Measurements from ENCODE around the gene EPC2. TPM values are rescaled to one million over a fixed set of nuclear protein-coding genes. Genes with fewer than 3 reads are reported as not detected.

EPC2 gene
- total RNA-seq, 3 donors from 2014 or later = 23.4 to 36.3 (median 29.2) TPM

GRCh38 chr2:148615381-148615841, 29.1 kb upstream of the EPC2 start:
- intact Hi-C loops (cut with DNase I, micrococcal nuclease) = no loop called here
- no peaks in the 10 kb centered on the region for H3K9me3 ChIP-seq
- peaks cover 4% of the 10 kb centered on the region for H3K4me1 ChIP-seq (ENCODE audit: low read depth)
- DNase-seq = no peak
- no peaks in the 10 kb centered on the region for H3K36me3 ChIP-seq (ENCODE audit: low read depth)
- no peak overlapping the region for H3K4me3 ChIP-seq
- ATAC-seq = no peak
- no peak for TF ChIP-seq CTCF (IDR thresholded peaks at IDR 0.05)

DNA sequence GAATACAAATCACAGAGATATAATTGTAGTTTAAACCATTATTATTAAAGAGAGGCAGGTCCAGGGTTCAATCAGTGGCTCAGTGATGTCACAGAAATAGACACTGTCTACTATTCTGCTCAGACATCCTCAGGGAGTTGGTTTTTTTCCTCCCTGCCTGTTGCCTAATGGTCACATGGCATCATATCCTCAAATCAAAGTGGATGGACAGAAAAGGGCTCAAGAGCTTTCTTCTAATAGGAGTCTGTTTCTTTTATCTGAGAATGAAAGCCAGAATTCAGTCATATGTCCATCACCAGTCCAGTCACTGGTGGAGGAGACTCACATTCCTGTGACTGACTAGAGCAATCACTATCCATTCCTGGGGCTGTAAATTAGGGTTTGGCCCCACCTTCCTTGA, 27.9 kb upstream of the EPC2 start:
- DNase-seq = no peak
- no peak overlapping the region for H3K4me3 ChIP-seq
- no peak for TF ChIP-seq CTCF (IDR thresholded peaks at IDR 0.05)
- no peaks in the 10 kb centered on the region for H3K9me3 ChIP-seq
- no peaks in the 10 kb centered on the region for H3K36me3 ChIP-seq (ENCODE audit: low read depth)
- intact Hi-C loops (cut with DNase I, micrococcal nuclease) = no loop called here
- ATAC-seq = no peak
- peaks cover 4% of the 10 kb centered on the region for H3K4me1 ChIP-seq (ENCODE audit: low read depth)

GRCh38 chr2:148617219-148617618, 27.3 kb upstream of the EPC2 start:
- DNase-seq = no peak
- no peak overlapping the region for H3K4me3 ChIP-seq
- H3K4me1 ChIP-seq (ENCODE audit: low read depth) = peaks cover 4% of the 10 kb centered on the region
- ATAC-seq = no peak
- no peak for TF ChIP-seq CTCF (IDR thresholded peaks at IDR 0.05)
- H3K36me3 ChIP-seq (ENCODE audit: low read depth) = no peaks in the 10 kb centered on the region
- intact Hi-C loops (cut with DNase I, micrococcal nuclease) = no loop called here
- H3K9me3 ChIP-seq = no peaks in the 10 kb centered on the region

DNA sequence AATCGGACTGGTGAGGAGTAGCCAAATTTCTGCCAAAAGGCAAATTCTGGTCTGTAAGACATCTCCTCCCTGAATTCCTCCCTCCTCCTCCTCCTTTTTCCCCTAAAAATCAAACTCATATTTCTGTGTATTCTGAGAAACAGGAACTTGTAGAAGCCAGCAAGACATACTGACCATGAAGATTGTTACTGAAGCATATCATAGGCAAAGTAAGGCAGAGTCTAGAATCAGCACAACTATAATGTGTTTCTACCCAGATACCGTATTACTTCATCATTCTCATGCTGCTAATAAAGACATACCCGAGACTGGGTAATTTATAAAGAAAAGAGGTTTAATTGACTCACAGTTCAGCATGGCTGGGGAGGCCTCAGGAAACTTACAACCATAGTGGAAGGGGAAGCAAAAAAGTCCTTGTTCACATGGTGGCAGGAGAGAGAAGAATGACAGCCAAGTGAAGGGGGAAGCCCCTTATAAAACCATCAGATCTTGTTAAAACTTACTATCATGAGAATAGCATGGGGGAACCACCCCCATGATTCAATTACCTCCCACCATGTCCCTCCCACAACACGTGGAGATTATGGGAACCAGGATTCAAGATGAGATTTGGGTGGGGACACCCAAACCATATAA, 24.9 kb upstream of the EPC2 start:
- intact Hi-C loops (cut with DNase I, micrococcal nuclease) = no loop called here
- Histone ChIP-seq H3K36me3 (ENCODE audit: low read depth) (no peaks in the 10 kb centered on the region), H3K4me3 (no peak overlapping the region), H3K4me1 (ENCODE audit: low read depth) (no peaks in the 10 kb centered on the region), H3K9me3 (no peaks in the 10 kb centered on the region)
- ATAC-seq (no peak), DNase-seq (no peak)
- no peak for TF ChIP-seq CTCF (IDR thresholded peaks at IDR 0.05)

- no peak for DNase-seq
- no peaks in the 10 kb centered on the region for H3K36me3 ChIP-seq (ENCODE audit: low read depth)
- TF ChIP-seq CTCF (IDR thresholded peaks at IDR 0.05) = no peak
- intact Hi-C loops (cut with DNase I, micrococcal nuclease) = no loop called here
- ATAC-seq = no peak
- no peaks in the 10 kb centered on the region for H3K4me1 ChIP-seq (ENCODE audit: low read depth)
- no peaks in the 10 kb centered on the region for H3K9me3 ChIP-seq
- no peak overlapping the region for H3K4me3 ChIP-seq
Observed at GRCh38 chr2:148622366-148622765, 22.2 kb upstream of the EPC2 start.

DNA sequence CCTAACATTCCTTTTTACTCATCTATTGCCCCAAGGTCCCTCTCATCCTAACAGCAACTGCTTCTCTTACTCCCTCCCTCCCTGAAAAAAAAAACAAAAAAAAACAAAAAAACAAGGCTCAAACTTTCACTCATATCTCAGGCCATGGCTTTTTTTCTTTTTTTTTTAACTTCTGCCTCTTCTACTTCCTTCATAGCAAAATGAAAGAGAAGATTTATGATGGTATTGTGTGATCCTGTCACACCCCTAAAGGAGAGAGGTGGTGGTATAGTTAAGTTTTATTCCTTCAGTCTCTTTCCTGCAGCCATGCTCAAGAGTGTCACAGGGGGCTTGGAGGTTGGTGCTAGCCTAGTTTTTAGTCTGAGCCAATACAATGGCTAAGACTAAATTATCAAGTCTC, 21.5 kb upstream of the EPC2 start:
- TF ChIP-seq CTCF (IDR thresholded peaks at IDR 0.05) = no peak
- H3K36me3 ChIP-seq (ENCODE audit: low read depth) = no peaks in the 10 kb centered on the region
- no peak overlapping the region for H3K4me3 ChIP-seq
- DNase-seq (no peak), ATAC-seq (no peak)
- H3K9me3 ChIP-seq = no peaks in the 10 kb centered on the region
- no peaks in the 10 kb centered on the region for H3K4me1 ChIP-seq (ENCODE audit: low read depth)
- intact Hi-C loops (cut with DNase I, micrococcal nuclease) = no loop called here
